Activated T-cell treated with anti-CD3 and anti-CD28 coated beads for 4 hours (primary cell): ENCODE data around the gene TRIM40.
"Not testable (repeated sequence)": the region's sequence is repeated elsewhere in the genome, so short reads cannot be mapped to it uniquely, and the experiment has no call there.

Source experiments
- DNase-seq: peaks from one replicate; pipeline ENCODE4 v3.0.0-alpha.2; 2020

Gene TRIM40

DNA sequence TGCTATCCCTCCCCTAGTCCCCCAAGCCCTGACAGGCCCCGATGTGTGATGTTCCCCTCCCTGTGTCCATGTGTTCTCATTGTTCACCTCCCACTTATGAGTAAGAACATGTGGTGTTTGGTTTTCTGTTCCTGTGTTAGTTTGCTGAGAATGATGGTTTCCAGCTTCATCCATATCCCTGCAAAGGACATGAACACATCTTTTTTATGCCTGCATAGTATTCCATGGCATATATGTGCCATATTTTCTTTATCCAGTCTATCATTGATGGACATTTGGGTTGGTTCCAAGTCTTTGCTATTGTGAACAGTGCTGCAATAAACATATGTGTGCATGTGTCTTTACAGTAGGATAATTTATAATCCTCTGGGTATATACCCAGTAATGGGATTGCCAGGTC, 29.3 kb downstream of the TRIM40 start:
- DNase-seq: not testable (repeated sequence)

DNA sequence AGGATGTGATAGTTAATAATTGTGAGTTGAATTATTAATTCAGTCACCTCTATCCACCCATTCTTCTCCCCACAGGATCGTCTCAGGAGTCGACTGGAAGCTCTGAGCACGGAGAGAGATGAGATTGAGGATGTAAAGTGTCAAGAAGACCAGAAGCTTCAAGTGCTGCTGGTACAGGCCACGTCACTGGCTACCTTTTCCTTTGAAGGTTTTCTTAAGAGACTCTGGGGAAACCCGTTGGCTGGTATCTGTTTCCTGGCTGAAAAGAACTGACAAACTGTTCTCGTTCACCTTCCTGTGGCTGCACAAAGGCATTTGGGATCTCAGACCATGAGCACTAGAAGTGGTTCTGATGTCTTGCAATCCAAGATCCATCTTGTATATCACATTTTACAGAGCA, 31.2 kb downstream of the TRIM40 start:
- no peak for DNase-seq

DNA sequence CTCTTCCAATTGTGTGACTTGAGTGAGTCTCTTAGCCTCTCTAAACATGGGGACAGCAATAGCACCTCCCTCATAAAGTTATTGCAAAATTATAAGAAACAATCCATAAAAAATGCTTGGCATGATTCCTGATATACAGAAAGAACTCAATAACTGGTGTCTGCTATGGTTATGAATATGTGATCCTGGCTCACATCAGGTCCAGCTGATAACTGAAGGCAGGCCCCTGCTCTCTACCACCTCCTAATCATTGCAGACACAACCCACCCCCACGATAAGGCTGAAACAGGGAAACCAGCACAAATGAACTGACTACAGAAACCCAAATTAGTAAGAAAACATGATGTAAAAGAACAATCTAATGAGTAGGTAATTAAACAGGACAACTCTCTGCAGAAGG, 32.8 kb downstream of the TRIM40 start:
- no peak for DNase-seq

DNA sequence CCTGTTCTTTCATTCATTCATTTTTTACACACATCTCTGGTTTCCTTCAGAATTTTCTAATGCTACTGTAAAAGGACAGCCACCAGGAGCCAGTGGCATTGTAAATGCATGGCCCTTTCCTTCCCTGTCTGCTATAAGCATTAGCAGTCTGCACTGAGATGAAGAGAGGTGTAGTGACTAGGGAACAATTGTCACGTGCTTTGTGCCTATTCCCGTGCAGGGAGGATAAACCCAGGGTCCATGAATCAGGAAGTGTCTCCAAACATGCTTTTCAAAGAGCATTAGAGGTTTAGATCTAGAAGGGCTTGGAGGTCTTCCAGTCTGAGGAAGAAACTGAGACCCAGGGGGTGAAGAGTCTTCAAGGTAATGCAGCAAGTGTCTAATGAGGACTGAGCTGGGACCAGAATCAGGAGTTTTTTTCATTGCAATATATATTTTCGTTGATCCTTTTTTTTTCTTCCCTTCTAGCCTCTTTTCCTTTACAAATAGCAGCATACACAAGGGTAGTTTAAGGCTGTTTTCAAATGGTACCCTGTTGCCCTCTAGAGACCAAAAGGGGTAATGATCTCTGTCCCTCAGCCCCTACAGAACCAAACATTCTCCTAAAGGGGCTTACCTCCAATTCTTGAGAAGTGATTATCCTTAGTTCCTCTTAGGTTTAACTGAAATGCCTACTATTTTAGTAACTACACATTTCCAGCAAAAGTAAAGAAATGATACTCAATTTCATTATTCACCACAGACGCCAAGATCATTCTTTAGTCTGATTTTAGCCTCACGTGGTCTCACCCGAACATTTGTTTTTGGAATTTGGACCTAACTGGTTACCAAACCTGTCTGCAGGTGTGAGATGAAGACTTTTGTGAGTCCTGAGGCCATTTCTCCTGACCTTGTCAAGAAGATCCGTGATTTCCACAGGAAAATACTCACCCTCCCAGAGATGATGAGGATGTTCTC, 34.0 kb downstream of the TRIM40 start:
- no peak for DNase-seq

DNA sequence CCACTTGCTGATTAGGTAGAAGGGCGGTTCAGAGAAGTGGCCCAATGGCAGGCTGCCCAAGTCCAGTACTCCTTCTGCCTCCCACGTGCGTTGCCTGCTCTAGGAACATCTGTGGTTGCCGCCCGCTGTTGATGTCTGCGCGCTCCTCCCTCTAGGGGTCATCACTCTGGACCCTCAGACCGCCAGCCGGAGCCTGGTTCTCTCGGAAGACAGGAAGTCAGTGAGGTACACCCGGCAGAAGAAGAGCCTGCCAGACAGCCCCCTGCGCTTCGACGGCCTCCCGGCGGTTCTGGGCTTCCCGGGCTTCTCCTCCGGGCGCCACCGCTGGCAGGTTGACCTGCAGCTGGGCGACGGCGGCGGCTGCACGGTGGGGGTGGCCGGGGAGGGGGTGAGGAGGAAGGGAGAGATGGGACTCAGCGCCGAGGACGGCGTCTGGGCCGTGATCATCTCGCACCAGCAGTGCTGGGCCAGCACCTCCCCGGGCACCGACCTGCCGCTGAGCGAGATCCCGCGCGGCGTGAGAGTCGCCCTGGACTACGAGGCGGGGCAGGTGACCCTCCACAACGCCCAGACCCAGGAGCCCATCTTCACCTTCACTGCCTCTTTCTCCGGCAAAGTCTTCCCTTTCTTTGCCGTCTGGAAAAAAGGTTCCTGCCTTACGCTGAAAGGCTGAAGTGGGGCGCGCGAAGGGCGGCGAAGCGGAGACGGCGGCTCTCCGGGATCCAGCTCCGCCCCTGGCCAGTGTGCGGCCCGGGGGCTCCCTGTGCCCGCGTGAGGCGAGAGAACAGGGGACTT, 35.9 kb downstream of the TRIM40 start:
- DNase-seq: no peak

DNA sequence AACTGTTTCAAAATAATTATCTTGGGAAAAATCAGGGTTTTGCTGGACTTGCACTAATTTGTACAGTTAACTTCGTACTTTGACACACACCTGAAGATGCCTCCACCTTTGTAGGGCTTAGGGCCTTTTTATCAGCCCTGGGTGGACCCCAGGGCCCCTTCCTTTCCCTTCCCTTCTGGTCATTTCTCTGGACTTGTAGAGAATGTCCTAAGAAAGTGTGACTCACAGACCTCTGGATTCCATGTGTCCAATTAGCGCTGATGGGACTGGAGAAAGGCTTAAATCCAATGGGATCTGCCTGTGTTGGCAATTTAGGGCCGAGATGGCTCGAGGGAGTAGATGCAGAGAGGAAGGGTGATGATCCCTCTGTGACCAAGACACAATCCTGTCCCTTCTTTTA, 36.7 kb downstream of the TRIM40 start:
- DNase-seq: no peak

DNA sequence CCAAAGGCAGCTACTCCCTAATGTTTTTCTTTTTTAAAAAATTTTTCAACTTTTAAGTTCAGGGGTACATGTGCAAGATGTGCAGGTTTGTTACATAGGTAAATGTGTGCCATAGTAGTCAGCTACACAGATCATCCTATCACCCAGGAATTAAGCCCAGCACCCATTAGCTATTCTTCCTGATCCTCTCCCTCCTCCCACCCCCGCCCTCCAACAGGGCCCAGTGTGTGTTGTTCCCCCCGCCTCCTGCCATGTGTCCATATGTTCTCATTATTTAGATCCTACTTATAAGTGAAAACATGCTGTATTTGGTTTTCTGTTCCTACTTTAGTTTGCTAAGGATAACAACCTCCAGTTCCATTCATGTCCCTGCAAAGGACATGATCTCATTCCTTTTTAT, 39.8 kb downstream of the TRIM40 start:
- DNase-seq: no peak

DNA sequence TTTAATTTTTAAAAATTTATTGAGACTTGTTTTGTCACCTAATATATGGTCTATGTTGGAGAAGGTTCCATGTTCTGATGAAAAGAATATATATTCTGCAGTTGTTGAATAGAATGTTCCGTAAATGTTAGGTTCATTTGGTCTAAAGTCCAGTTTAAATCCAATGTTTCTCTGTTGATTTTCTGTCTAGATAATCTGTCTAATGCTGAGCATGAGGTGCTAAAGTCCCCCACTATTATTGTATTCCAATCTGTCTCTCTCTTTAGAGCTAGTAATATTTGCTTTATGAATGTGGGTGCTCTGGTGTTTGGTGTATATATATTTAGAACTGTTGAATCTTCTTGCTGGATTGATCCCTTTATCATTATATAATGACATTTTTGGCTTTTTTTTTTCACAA, 42.9 kb downstream of the TRIM40 start:
- DNase-seq: no peak

DNA sequence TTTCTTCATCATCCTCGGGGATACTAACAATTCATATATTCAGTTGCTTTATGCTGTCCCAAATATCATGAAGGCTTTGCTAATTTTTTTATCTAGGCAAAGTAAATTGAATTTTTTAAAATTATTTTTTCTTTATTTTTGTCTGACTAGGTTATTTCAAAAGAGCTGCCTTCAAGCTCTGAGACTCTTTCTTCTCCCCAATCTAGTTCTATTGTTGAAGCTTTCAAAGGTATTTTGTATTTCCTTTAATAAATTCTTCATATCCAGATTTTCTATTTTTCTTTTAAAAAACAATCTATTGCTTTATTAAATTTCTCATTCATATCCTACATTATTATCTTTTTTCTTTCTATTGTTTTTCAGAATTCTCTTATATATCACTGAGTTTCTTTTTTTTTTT, 44.2 kb downstream of the TRIM40 start:
- DNase-seq: no peak

DNA sequence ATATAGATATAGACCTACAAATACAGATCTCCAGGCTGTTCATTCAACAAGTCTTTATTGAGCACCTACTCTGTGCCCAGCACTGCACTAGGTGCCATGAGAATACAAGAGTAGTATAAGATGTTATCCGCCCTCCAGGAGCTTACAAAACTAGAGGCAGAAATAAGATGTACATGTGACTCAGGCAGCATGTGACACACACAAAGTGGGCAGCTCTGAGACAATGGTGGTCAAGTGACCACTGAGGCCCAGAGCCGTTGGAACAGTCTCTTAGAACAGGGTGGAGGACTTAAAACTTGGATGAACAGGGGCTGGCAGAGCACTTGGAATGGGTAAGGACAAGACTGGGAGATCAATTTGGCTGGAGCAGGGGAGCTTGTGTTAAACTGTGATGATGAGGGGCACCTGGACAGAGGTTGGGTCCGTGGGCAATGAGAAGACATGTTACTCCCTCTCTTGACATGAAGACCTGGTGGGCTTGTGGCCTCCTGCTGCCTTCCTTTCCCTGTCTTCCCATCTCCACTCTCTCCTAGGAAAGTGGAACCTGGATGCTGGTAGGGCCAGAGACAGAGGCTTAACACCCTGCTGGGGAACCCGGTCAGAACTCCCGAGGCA, 48.6 kb downstream of the TRIM40 start:
- DNase-seq: no peak

DNA sequence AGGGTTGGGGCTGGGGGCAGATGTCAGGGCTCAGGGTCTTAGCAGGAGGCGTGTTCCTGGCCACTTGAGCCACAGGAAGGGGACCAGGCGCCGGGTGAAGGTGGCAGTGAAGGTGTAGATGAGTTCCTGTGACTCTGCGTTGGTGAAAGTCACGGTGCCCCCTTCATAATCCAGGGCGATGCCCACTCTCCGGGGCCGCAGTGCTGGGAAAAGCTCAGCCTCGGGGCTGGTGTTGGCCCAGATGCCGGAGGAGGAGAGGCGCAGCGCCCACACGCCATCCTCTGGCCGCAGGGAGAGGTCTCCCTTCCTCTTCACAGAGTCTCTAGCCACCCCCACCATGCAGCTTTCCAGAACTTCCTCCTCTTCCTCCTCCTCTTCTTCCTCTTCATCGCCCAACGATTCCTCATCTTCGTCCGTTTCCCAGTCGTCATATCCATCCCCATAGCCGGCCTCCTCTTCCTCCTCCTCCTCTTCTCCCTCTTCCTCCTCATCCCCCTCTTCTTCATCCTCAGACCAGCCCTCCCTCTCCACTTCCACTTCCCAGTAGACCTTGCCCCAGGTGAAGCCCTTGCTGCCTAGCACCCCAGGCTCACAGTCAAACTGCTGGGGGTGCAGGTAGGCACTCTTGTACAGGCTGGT, 50.0 kb downstream of the TRIM40 start:
- DNase-seq: no peak

DNA sequence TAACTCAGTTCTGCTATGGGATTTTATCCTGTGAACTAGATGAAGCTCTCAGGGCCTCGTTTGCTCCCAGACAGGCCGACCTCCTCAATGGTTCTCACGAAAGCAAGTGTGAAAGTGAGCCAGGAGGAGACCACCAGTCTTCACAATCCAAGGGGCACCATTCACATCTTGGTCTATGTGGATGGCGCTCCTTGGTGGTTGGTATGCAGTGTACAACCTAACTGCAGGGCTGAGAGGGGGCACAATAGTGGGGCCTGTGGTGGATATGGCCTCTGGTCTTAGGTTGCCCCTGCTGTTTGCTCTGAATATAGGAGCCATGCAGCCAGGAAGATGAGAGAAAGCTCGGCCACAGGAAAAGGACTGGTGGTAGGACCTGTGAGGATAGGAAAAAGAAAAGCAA, 52.6 kb downstream of the TRIM40 start:
- no peak for DNase-seq

DNA sequence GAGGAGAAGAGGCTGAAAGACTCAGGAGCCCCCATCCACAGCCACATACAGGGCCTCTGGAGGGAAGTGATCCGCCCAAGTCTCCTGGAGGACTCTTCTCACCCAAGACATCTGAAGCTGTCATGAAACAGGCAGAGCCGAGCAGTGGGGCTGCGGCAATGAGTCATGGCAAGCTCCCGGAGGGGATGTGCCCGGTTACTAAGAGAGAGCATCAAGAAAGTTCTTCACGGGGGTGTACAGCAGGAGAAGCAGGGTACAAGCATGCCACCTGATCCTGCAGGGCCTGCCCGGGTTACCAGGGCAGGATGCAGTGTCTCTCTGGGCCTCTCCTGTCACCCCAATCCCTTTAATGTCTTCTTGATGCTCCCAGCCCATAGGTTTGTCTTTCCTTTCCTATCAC, 56.1 kb downstream of the TRIM40 start:
- DNase-seq: no peak

DNA sequence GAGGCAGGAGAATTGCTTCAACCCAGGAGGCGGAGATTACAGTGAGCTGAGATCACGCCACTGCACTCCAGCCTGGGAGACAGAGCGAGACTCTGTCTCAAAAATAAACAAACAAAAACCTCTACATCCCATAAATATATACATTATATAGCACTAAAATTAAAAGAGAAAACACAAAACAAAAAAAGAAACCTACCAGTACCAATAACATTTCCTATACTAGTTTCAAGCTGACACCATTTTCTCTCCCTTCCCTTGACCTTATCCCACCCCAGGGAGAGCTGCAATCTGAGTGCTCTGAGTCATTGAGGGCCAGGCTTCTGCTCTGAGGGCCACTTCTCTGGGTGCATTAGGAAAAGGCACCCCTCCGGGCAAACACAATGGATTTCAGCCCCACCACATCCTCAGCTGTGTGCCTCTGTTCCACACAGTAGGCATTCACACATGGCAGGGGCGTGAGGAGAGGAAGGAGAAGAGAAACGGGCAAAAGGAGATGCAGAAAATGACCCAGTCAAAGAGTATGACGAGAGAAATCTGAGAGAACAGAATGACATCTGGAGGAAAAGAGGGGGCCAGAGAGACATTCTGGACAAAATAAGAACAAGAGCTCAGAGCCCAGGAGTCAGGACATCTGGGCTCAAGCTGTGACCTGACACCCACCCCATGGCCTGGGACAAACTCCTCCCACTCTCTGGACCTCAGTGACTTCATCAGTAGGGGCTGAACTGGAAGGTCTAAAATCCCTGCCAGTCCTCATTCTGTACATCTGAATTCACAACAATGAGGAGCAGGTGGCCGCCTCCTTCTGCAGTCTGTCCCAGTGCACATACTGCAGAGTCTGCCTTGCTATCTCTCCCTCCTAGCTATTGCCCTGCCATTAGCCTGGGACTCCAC, 59.1 kb downstream of the TRIM40 start:
- no peak for DNase-seq

DNA sequence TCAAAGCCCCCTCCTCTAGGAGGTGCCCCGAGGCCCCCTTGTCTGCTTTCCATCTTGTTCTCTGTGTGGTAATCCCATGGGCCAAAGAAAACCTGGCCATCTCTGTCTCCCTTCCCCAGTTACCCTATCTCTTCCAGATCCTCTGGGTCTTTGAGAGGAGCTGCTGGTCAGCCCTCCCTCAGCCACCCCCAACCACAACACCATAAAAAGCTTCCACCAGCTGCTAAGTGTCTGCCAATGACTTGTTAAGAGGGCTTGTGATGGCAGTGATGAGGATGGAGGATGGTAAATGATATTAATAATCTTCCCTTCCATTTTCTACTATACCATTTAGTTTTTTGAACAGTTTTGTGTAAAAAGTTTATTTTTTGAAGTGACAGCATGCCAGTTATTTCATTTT, 60.0 kb downstream of the TRIM40 start:
- no peak for DNase-seq

DNA sequence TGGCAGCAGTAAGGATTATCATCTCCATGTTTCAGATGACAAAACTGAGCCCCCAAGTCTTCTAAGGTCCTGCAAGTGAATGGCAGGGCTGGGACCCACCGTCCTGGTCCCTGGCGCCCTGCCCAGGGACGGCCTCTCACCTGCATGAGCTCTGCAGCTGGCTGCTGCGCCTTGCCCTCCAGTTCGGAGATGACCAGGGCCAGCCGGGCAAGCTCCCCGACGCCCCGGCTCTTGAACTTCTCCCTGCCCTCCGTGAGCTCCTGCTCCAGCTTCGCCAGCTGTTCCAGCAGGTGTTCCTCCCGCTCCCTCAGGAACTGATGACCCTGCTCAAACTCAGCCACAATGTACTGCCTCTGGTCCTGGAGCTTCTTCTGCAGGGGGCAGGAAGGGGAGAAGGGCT, 60.4 kb downstream of the TRIM40 start:
- no peak for DNase-seq
